GM19025 (cell line): ENCODE measurements around the gene DEFB112.

Source experiments
- ATAC-seq: cut with Tn5 transposase; IDR thresholded peaks from one replicate; pipeline ENCODE4 v1.9.1; 2021; ENCODE audit warnings: mild to moderate bottlenecking, low read depth, moderate library complexity; ENCODE audit not compliant: unreplicated experiment

Gene DEFB112

GRCh38 chr6:50003139-50003538, 46.6 kb downstream of the DEFB112 start:
- ATAC-seq, result no peak

- no peak for ATAC-seq
Observed at GRCh38 chr6:49995278-49995677, 54.5 kb downstream of the DEFB112 start.
